GM23248 (cell line): Measurements from ENCODE around the gene ZNF652.
"Not testable (repeated sequence)": the region's sequence is repeated elsewhere in the genome, so short reads cannot be mapped to it uniquely, and the experiment has no call there.

ENCODE experiments used
- EZH2 ChIP-seq: fragments of 200-600 bp; sonication (generic); IDR thresholded peaks from 2 replicates; pipeline ENCODE4 v1.6.1; 2018; ENCODE audit warnings: antibody characterized with exemption, mild to moderate bottlenecking; ENCODE audit not compliant: insufficient read depth, poor library complexity, severe bottlenecking
- EZH2phosphoT487 ChIP-seq: fragments of 200-600 bp; sonication (generic); IDR thresholded peaks from 2 replicates; pipeline ENCODE4 v1.6.1; 2018; ENCODE audit warnings: antibody characterized with exemption, moderate library complexity, mild to moderate bottlenecking, low read depth; ENCODE audit not compliant: insufficient read depth

DNA sequence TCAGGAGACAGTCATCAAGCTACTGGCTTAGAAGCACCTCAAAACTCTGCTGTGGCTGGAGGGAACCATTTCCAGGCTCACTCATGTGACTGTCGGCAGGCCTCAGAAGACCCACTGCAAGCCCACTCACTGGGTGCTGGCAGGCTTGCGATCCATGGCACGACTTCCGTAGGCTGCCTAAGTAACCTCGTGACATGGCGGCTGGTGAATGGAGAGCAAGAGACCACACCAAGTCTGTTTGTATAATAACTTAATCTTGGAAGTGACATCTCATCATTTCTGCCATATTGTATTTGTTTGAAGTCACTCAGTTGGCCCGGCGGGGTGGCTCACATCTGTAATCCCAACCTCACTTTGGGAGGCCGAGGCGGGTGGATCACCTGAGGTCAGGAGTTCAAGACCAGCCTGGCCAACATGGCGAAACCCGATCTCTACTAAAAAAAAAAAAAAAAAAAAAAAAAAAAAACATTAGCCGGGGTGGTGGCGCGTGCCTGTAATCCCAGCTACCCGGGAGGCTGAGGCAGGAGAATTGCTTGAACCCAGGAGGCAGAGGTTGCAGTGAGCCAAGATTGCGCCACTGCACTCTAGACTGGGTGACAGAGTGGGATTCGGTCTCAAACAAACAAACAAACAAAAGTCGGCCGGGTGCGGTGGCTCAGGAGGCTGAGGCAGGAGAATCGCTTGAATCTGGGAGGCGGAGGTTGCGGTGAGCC lies 75.6 kb downstream of the ZNF652 start:
- TF ChIP-seq EZH2phosphoT487, EZH2: not testable (repeated sequence)
